ENCODE data around the gene OTUB1.
"Not testable (repeated sequence)": the region's sequence is repeated elsewhere in the genome, so short reads cannot be mapped to it uniquely, and the experiment has no call there.

Gene OTUB1

GRCh38 chr11:64042301-64042700 lies 56.1 kb downstream of the OTUB1 start:
- Histone ChIP-seq H3K36me3 (ENCODE audit: control insufficient read depth in 1 of 2, insufficient read depth in 2 of 2, low read length in 2 of 2) (no peaks in the 10 kb centered on the region), H3K27me3 (ENCODE audit: control insufficient read depth in 1 of 2, insufficient read depth in 2 of 2, low read length in 2 of 2) (peaks cover 2 to 15% of the 10 kb centered on the region in 2 donors), H3K27ac (ENCODE audit: low read depth, low read length) (no peak overlapping the region), H3K4me3 (ENCODE audit: low read depth in 1 of 2, low read length in 2 of 2) (no peak overlapping the region), H3K9ac (ENCODE audit: low read depth in 1 of 2, low read length in 2 of 2) (no peak overlapping the region), H3K4me1 (ENCODE audit: control insufficient read depth in 1 of 2, insufficient read depth in 2 of 2, low read length in 2 of 2) (no peaks in the 10 kb centered on the region), H3K9me3 (ENCODE audit: control insufficient read depth in 1 of 2, low read length in 2 of 2) (no peaks in the 10 kb centered on the region)

- Histone ChIP-seq H3K27ac (ENCODE audit: low read depth, low read length) (no peak overlapping the region), H3K4me1 (ENCODE audit: control insufficient read depth in 1 of 2, insufficient read depth in 2 of 2, low read length in 2 of 2) (no peaks in the 10 kb centered on the region), H3K27me3 (ENCODE audit: control insufficient read depth in 1 of 2, insufficient read depth in 2 of 2, low read length in 2 of 2) (peaks cover 0 to 4% of the 10 kb centered on the region in 2 donors), H3K9ac (ENCODE audit: low read depth in 1 of 2, low read length in 2 of 2) (no peak overlapping the region), H3K36me3 (ENCODE audit: control insufficient read depth in 1 of 2, insufficient read depth in 2 of 2, low read length in 2 of 2) (no peaks in the 10 kb centered on the region), H3K9me3 (ENCODE audit: control insufficient read depth in 1 of 2, low read length in 2 of 2) (no peaks in the 10 kb centered on the region), H3K4me3 (ENCODE audit: low read depth in 1 of 2, low read length in 2 of 2) (no peak overlapping the region)
Observed at GRCh38 chr11:64043545-64043944, 57.3 kb downstream of the OTUB1 start.

GRCh38 chr11:64044730-64045393 lies 58.6 kb downstream of the OTUB1 start:
- Histone ChIP-seq H3K9ac (ENCODE audit: low read depth in 1 of 2, low read length in 2 of 2) (no peak overlapping the region), H3K4me1 (ENCODE audit: control insufficient read depth in 1 of 2, insufficient read depth in 2 of 2, low read length in 2 of 2) (no peaks in the 10 kb centered on the region), H3K27ac (ENCODE audit: low read depth, low read length) (no peak overlapping the region)

GRCh38 chr11:64045700-64046099 lies 59.5 kb downstream of the OTUB1 start:
- Histone ChIP-seq H3K9me3 (ENCODE audit: control insufficient read depth in 1 of 2, low read length in 2 of 2) (no peaks in the 10 kb centered on the region), H3K9ac (ENCODE audit: low read depth in 1 of 2, low read length in 2 of 2) (no peak overlapping the region), H3K36me3 (ENCODE audit: control insufficient read depth in 1 of 2, insufficient read depth in 2 of 2, low read length in 2 of 2) (no peaks in the 10 kb centered on the region), H3K4me3 (ENCODE audit: low read depth in 1 of 2, low read length in 2 of 2) (no peak overlapping the region), H3K4me1 (ENCODE audit: control insufficient read depth in 1 of 2, insufficient read depth in 2 of 2, low read length in 2 of 2) (no peaks in the 10 kb centered on the region), H3K27ac (ENCODE audit: low read depth, low read length) (no peak overlapping the region), H3K27me3 (ENCODE audit: control insufficient read depth in 1 of 2, insufficient read depth in 2 of 2, low read length in 2 of 2) (no peaks in the 10 kb centered on the region)

More at GRCh38 chr11:64044730-64045393, 58.6 kb downstream of the OTUB1 start:
- H3K27me3 ChIP-seq (ENCODE audit: control insufficient read depth in 1 of 2, insufficient read depth in 2 of 2, low read length in 2 of 2) = no peaks in the 10 kb centered on the region
- no peaks in the 10 kb centered on the region for H3K9me3 ChIP-seq (ENCODE audit: control insufficient read depth in 1 of 2, low read length in 2 of 2)
- no peaks in the 10 kb centered on the region for H3K36me3 ChIP-seq (ENCODE audit: control insufficient read depth in 1 of 2, insufficient read depth in 2 of 2, low read length in 2 of 2)
- H3K4me3 ChIP-seq (ENCODE audit: low read depth in 1 of 2, low read length in 2 of 2) = no peak overlapping the region

- H3K4me3 ChIP-seq (ENCODE audit: low read depth in 1 of 2, low read length in 2 of 2); H3K36me3 ChIP-seq (ENCODE audit: control insufficient read depth in 1 of 2, insufficient read depth in 2 of 2, low read length in 2 of 2); H3K27ac ChIP-seq (ENCODE audit: low read depth, low read length); H3K4me1 ChIP-seq (ENCODE audit: control insufficient read depth in 1 of 2, insufficient read depth in 2 of 2, low read length in 2 of 2); H3K27me3 ChIP-seq (ENCODE audit: control insufficient read depth in 1 of 2, insufficient read depth in 2 of 2, low read length in 2 of 2); H3K9ac ChIP-seq (ENCODE audit: low read depth in 1 of 2, low read length in 2 of 2); H3K9me3 ChIP-seq (ENCODE audit: control insufficient read depth in 1 of 2, low read length in 2 of 2): not testable (repeated sequence)
Observed at GRCh38 chr11:64047373-64047772, 61.1 kb downstream of the OTUB1 start.

Data from duodenal mucosa (tissue), 2 donors.